HG03045 (cell line): ENCODE results near the gene RRP1B.
"Not testable (repeated sequence)": the region's sequence is repeated elsewhere in the genome, so short reads cannot be mapped to it uniquely, and the experiment has no call there.

Source experiments
- ATAC-seq: cut with Tn5 transposase; IDR thresholded peaks from one replicate; pipeline ENCODE4 v1.9.1; 2021; ENCODE audit warnings: mild to moderate bottlenecking, moderate library complexity; ENCODE audit not compliant: unreplicated experiment

RRP1B gene

GRCh38 chr21:43667191-43667904, 8.0 kb downstream of the RRP1B start:
- ATAC-seq = no peak

- no peak for ATAC-seq
Measured at GRCh38 chr21:43669828-43670605, 10.7 kb downstream of the RRP1B start.

GRCh38 chr21:43675871-43676270, 16.5 kb downstream of the RRP1B start:
- ATAC-seq = no peak

- ATAC-seq = no peak
Measured at GRCh38 chr21:43676391-43676790, 17.0 kb downstream of the RRP1B start.

GRCh38 chr21:43679951-43680350, 20.6 kb downstream of the RRP1B start:
- ATAC-seq = no peak

- not testable (repeated sequence) for ATAC-seq
Measured at GRCh38 chr21:43680421-43680820, 21.1 kb downstream of the RRP1B start.

GRCh38 chr21:43681650-43682049, 22.3 kb downstream of the RRP1B start:
- ATAC-seq = no peak

- ATAC-seq = no peak
Measured at GRCh38 chr21:43684424-43684823, 25.1 kb downstream of the RRP1B start.

- ATAC-seq = no peak
Measured at GRCh38 chr21:43686811-43687565, 27.6 kb downstream of the RRP1B start.

GRCh38 chr21:43687566-43688399, 28.4 kb downstream of the RRP1B start:
- no peak for ATAC-seq

- ATAC-seq = no peak
Measured at GRCh38 chr21:43688906-43689305, 29.5 kb downstream of the RRP1B start.

GRCh38 chr21:43689556-43690337, 30.4 kb downstream of the RRP1B start:
- ATAC-seq = no peak

GRCh38 chr21:43690346-43690745, 31.0 kb downstream of the RRP1B start:
- no peak for ATAC-seq

GRCh38 chr21:43691086-43691795, 31.9 kb downstream of the RRP1B start:
- no peak for ATAC-seq

GRCh38 chr21:43691801-43692200, 32.4 kb downstream of the RRP1B start:
- no peak for ATAC-seq

GRCh38 chr21:43692949-43693348, 33.6 kb downstream of the RRP1B start:
- ATAC-seq = no peak

GRCh38 chr21:43693981-43694380, 34.6 kb downstream of the RRP1B start:
- no peak for ATAC-seq

GRCh38 chr21:43694437-43695079, 35.2 kb downstream of the RRP1B start:
- no peak for ATAC-seq

- no peak for ATAC-seq
Measured at GRCh38 chr21:43696214-43696613, 36.9 kb downstream of the RRP1B start.
